Neural cell (in vitro differentiated cells): ENCODE data around the gene NEURL4. TPM values are rescaled to one million over a fixed set of nuclear protein-coding genes. Genes with fewer than 3 reads are reported as not detected.

ENCODE experiments used
- H2AFZ ChIP-seq: fragments of 200-600, 300-800 bp; sonication (generic), shearing (Covaris generic); 2 replicates; pipeline ENCODE4 v1.6.0; 2014; ENCODE audit warnings: low read depth, mild to moderate bottlenecking, antibody characterized with exemption, low read length, moderate library complexity
- H3F3A ChIP-seq: fragments of 200-600 bp; shearing (Covaris generic); 2 replicates; pipeline ENCODE4 v1.6.1; 2016; ENCODE audit warnings: mild to moderate bottlenecking, moderate library complexity, mixed read lengths, antibody characterized with exemption, low read length; ENCODE audit not compliant: insufficient read depth, poor library complexity, severe bottlenecking
- H3K27ac ChIP-seq: fragments of 200-600, 300-800 bp; sonication (generic), shearing (Covaris generic); 2 replicates; pipeline ENCODE4 v1.5.1; 2014; ENCODE audit warnings: mild to moderate bottlenecking, low read length, moderate library complexity
- H3K27me3 ChIP-seq: fragments of 300-800, 200-600 bp; sonication (generic), shearing (Covaris generic); 2 replicates; pipeline ENCODE4 v1.6.0; 2014; ENCODE audit warnings: mild to moderate bottlenecking, low read depth, low read length, moderate library complexity; ENCODE audit not compliant: insufficient read depth
- H3K36me3 ChIP-seq: fragments of 300-800, 200-600 bp; sonication (generic), shearing (Covaris generic); 2 replicates; pipeline ENCODE4 v1.5.1; 2014; ENCODE audit warnings: mild to moderate bottlenecking, antibody characterized with exemption, low read length, moderate library complexity; ENCODE audit not compliant: insufficient read depth
- H3K4me2 ChIP-seq: fragments of 300-800, 200-600 bp; sonication (generic), shearing (Covaris generic); 2 replicates; pipeline ENCODE4 v1.6.0; 2014; ENCODE audit warnings: mild to moderate bottlenecking, low read length
- H3K4me3 ChIP-seq: fragments of 300-800, 200-600 bp; sonication (generic), shearing (Covaris generic); 2 replicates; pipeline ENCODE4 v1.5.1; 2014; ENCODE audit warnings: mild to moderate bottlenecking, low read length, moderate library complexity
- H3K79me2 ChIP-seq: fragments of 200-600 bp; shearing (Covaris generic); replicated peaks from 2 replicates; pipeline ENCODE4 v1.6.0; 2014; ENCODE audit warnings: mild to moderate bottlenecking, low read length, moderate library complexity; ENCODE audit not compliant: insufficient read depth
- H3K9ac ChIP-seq: fragments of 300-800, 200-600 bp; sonication (generic), shearing (Covaris generic); 2 replicates; pipeline ENCODE4 v1.6.1; 2016; ENCODE audit warnings: mild to moderate bottlenecking, low read length, mixed read lengths
- H3K9me2 ChIP-seq: fragments of 200-600 bp; shearing (Covaris generic); 2 replicates; pipeline ENCODE4 v1.6.1; 2016; ENCODE audit warnings: mild to moderate bottlenecking, low read length, mixed read lengths; ENCODE audit not compliant: insufficient read depth
- H3K9me3 ChIP-seq: fragments of 200-600, 300-800 bp; sonication (generic), shearing (Covaris generic); 2 replicates; pipeline ENCODE4 v1.6.1; 2016; ENCODE audit warnings: mild to moderate bottlenecking, mixed run types, low read length, moderate library complexity, mixed read lengths
- H4K20me1 ChIP-seq: fragments of 200-600 bp; shearing (Covaris generic); 2 replicates; pipeline ENCODE4 v1.6.1; 2016; ENCODE audit warnings: mild to moderate bottlenecking, mixed run types; ENCODE audit not compliant: insufficient read depth
- EP300 ChIP-seq: fragments of 450-650 bp; conservative IDR thresholded peaks from 2 replicates; pipeline ENCODE4 v1.6.1; 2014; ENCODE audit warnings: antibody characterized with exemption, mild to moderate bottlenecking, moderate library complexity; ENCODE audit not compliant: poor library complexity, severe bottlenecking
- EZH2 ChIP-seq: fragments of 200-600, 300-800 bp; shearing (Covaris generic), sonication (generic); IDR thresholded peaks from 2 replicates; pipeline ENCODE4 v1.6.1; 2014; ENCODE audit warnings: antibody characterized with exemption, low read length, borderline replicate concordance, mild to moderate bottlenecking; ENCODE audit not compliant: insufficient read depth, poor library complexity, severe bottlenecking
- MXI1 ChIP-seq: fragments of 450-650 bp; conservative IDR thresholded peaks from 2 replicates; pipeline ENCODE4 v1.6.1; 2014; ENCODE audit warnings: antibody characterized with exemption, mild to moderate bottlenecking; ENCODE audit not compliant: poor library complexity, severe bottlenecking
- SMC3 ChIP-seq: fragments of 450-650 bp; conservative IDR thresholded peaks from 2 replicates; pipeline ENCODE4 v1.6.1; 2014; ENCODE audit warnings: antibody characterized with exemption, mild to moderate bottlenecking, moderate library complexity; ENCODE audit not compliant: poor library complexity
- polyA plus RNA-seq: library from polyadenylated mRNA; depleted of rRNA; stranded (reverse); fragments of >200 nt; gene quantifications from 2 replicates; pipeline ENCODE4 v1.2.3, GENCODE V29; 2014
- TF ChIP-seq, protein P1 (sequence below): IDR thresholded peaks from 2 replicates; pipeline ENCODE4 v1.6.1; 2012; ENCODE audit warnings: borderline replicate concordance

Gene NEURL4
- polyA plus RNA-seq, 1 donor from 2014 or later: 58.4 TPM

DNA sequence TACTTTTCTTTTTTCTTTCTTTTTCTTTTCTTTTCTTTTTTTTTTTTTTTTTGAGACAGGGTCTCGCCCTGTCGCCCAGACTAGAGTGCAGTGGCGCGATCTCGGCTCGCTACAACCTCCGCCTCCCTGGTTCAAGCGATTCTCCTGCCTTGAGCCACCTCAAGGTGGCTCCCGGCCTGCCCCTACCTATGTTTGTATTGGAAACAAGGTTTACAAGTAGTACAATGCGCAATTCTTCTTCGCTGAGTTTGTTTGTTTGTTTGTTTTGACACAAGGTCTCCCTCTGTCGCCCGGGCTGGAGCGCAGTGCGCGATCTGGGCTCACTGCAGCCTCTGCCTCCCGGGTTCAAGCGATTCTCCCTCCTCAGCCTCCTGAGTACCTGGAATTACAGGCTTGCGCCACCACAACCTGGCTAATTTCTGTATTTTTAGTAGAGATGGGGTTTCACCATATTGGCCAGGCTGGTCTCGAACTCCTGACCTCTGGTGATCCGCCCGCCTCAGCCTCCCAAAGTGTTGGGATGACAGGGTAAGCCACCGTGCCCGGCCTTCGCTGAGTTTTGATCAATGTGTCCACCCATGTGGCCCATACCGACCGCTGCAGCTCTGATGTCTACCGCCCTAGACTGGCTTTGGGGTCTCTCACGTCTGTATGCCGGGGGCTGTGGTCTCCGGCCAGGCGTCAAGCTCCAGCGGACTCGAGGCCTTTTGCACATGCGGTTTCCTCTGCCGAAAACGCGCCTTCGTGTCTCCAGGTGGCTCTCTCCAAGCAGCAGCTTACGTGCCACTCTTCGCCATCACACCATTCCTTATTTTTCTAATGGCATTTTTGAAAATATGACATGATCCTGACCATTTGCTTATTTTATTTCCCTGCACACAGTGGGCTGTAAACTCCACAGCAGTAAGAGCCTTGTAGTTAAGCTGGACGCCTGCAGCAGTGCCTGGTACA lies 33.6 kb downstream of the NEURL4 start:
- H3K9me3 ChIP-seq: no peaks in the 10 kb centered on the region
- no peaks in the 10 kb centered on the region for H3K9me2 ChIP-seq
- H3K4me3 ChIP-seq: peak overlapping the region; percentile 66
- TF ChIP-seq SMC3 (no peak), EZH2 (no peak)
- TF ChIP-seq, protein P1, sequence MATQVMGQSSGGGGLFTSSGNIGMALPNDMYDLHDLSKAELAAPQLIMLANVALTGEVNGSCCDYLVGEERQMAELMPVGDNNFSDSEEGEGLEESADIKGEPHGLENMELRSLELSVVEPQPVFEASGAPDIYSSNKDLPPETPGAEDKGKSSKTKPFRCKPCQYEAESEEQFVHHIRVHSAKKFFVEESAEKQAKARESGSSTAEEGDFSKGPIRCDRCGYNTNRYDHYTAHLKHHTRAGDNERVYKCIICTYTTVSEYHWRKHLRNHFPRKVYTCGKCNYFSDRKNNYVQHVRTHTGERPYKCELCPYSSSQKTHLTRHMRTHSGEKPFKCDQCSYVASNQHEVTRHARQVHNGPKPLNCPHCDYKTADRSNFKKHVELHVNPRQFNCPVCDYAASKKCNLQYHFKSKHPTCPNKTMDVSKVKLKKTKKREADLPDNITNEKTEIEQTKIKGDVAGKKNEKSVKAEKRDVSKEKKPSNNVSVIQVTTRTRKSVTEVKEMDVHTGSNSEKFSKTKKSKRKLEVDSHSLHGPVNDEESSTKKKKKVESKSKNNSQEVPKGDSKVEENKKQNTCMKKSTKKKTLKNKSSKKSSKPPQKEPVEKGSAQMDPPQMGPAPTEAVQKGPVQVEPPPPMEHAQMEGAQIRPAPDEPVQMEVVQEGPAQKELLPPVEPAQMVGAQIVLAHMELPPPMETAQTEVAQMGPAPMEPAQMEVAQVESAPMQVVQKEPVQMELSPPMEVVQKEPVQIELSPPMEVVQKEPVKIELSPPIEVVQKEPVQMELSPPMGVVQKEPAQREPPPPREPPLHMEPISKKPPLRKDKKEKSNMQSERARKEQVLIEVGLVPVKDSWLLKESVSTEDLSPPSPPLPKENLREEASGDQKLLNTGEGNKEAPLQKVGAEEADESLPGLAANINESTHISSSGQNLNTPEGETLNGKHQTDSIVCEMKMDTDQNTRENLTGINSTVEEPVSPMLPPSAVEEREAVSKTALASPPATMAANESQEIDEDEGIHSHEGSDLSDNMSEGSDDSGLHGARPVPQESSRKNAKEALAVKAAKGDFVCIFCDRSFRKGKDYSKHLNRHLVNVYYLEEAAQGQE: no peak
- peaks cover 49% of the 10 kb centered on the region for H3K27me3 ChIP-seq
- H2AFZ ChIP-seq: no peak overlapping the region
- no peaks in the 10 kb centered on the region for H3F3A ChIP-seq
- H3K36me3 ChIP-seq: no peaks in the 10 kb centered on the region
- no peak overlapping the region for H3K4me2 ChIP-seq
- no peaks in the 10 kb centered on the region for H3K79me2 ChIP-seq
- no peak overlapping the region for H3K9ac ChIP-seq
- no peaks in the 10 kb centered on the region for H4K20me1 ChIP-seq
- H3K27ac ChIP-seq: no peak overlapping the region

DNA sequence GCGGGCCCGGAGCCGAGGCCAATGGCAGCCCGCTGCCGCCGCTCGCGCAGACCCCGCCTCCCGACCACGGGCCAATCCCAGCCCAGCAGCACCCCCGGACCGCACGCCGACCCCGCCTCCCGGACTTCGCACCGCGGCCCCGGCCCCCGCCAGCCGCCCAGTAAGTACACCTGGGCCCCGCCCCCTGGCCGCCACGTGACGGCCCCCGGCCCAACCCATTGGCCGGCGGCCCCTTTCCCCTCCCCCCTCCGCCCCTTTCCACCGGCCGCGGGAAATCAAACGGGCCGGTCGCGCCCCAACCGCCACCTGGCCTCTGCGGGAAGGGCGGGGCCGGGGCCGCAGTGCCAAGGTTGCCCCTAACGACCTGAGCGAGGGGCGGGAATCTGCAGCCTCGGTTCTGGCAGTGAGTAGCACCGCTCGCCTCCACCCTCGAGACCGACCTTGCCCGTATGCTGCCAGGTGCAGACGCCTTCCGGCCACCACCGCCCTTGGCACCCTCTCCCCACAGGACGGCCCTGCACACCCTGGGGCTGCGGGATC lies 34.5 kb downstream of the NEURL4 start, which contains the start of gene YBX2:
YBX2 (minus strand) TSS at position 26 of the 540 bp plus-strand sequence. CDS start 139 bp downstream, outside the sequence.
- Histone ChIP-seq H3F3A (no peaks in the 10 kb centered on the region), H3K9ac (no peak within 1 kb of the TSS), H3K9me3 (no peaks in the 10 kb centered on the region), H3K27me3 (peaks cover 49% of the 10 kb centered on the region), H2AFZ (no peak within 1 kb of the TSS), H3K27ac (no peak within 1 kb of the TSS), H3K79me2 (no peaks in the 10 kb centered on the region), H3K4me2 (no peak within 1 kb of the TSS), H3K9me2 (no peaks in the 10 kb centered on the region), H4K20me1 (no peaks in the 10 kb centered on the region), H3K36me3 (no peaks in the 10 kb centered on the region), H3K4me3 (peak within 1 kb of the TSS; percentile 66)
- TF ChIP-seq MXI1 (peak; percentile 32), EP300 (no peak)
- TF ChIP-seq, protein P1: no peak
